CD8-positive, alpha-beta memory T cell (primary cell): Measurements from ENCODE around the gene CBFA2T2. TPM values are rescaled to one million over a fixed set of nuclear protein-coding genes. Genes with fewer than 3 reads are reported as not detected.
"Not testable (repeated sequence)": the region's sequence is repeated elsewhere in the genome, so short reads cannot be mapped to it uniquely, and the experiment has no call there.

Experiments
- CTCF ChIA-PET: fragments of 350-600 bp; sonication (Branson Sonifier 250); formaldehyde crosslinking; loops from one replicate; lab custom pipeline; 2021; ENCODE audit warnings: antibody characterized with exemption; lab: Charles Lee
- POLR2A ChIA-PET: fragments of 350-600 bp; sonication (Branson Sonifier 250); formaldehyde crosslinking; loops from one replicate; lab custom pipeline; 2021; ENCODE audit warnings: antibody characterized with exemption; lab: Charles Lee
- DNase-seq, 5 donors: peaks; one replicate each; pipeline versions ENCODE4 v3.0.0 to v3.0.0-alpha.2; 2020 to 2022; ENCODE audit warnings: mixed read lengths in 1 of 5
- H3K27ac ChIP-seq: one replicate; pipeline ENCODE4 v1.7.0; 2013; ENCODE audit warnings: low read depth, mild to moderate bottlenecking, low read length, moderate library complexity
- H3K27me3 ChIP-seq: 2 replicates; pipeline ENCODE4 v1.7.0; 2013; ENCODE audit warnings: low read length, mild to moderate bottlenecking; ENCODE audit not compliant: insufficient read depth, poor library complexity, severe bottlenecking
- H3K36me3 ChIP-seq: 2 replicates; pipeline ENCODE4 v1.7.0; 2013; ENCODE audit warnings: mild to moderate bottlenecking, low read length, moderate library complexity; ENCODE audit not compliant: insufficient read depth
- H3K4me1 ChIP-seq: 2 replicates; pipeline ENCODE4 v1.7.0; 2013; ENCODE audit warnings: mild to moderate bottlenecking, low read length, moderate library complexity; ENCODE audit not compliant: insufficient read depth
- H3K4me3 ChIP-seq: 2 replicates; pipeline ENCODE4 v1.7.0; 2013; ENCODE audit warnings: mild to moderate bottlenecking, low read length
- H3K9me3 ChIP-seq: 2 replicates; pipeline ENCODE4 v1.7.0; 2013; ENCODE audit warnings: mild to moderate bottlenecking, low read length
- H3K27ac Mint-ChIP-seq, 8 donors: one replicate each; pipeline ENCODE4 v1.8.0; 2020 to 2021; ENCODE audit warnings: mixed read lengths in 8 of 8, mild to moderate bottlenecking in 6 of 8, inconsistent platforms in 3 of 8, moderate library complexity in 3 of 8
- H3K27me3 Mint-ChIP-seq, 2 donors: one replicate each; pipeline ENCODE4 v1.8.0; 2020 to 2021; ENCODE audit warnings: mixed read lengths in 2 of 2, mild to moderate bottlenecking in 1 of 2, moderate library complexity in 1 of 2
- H3K36me3 Mint-ChIP-seq, 3 donors: one replicate each; pipeline ENCODE4 v1.8.0; 2020 to 2021; ENCODE audit warnings: mixed read lengths in 3 of 3, inconsistent platforms in 1 of 3, mild to moderate bottlenecking in 1 of 3
- H3K4me1 Mint-ChIP-seq, 3 donors: one replicate each; pipeline ENCODE4 v1.8.0; 2020 to 2021; ENCODE audit warnings: mixed read lengths in 3 of 3, inconsistent platforms in 1 of 3, mild to moderate bottlenecking in 1 of 3
- H3K4me3 Mint-ChIP-seq, 7 donors: one replicate each; pipeline ENCODE4 v1.8.0; 2020 to 2021; ENCODE audit warnings: mixed read lengths in 7 of 7, mild to moderate bottlenecking in 6 of 7, moderate library complexity in 4 of 7, inconsistent platforms in 2 of 7
- H3K9me3 Mint-ChIP-seq, 5 donors: one replicate each; pipeline ENCODE4 v1.8.0; 2020 to 2022; ENCODE audit warnings: mixed read lengths in 5 of 5, mild to moderate bottlenecking in 3 of 5, moderate library complexity in 2 of 5, inconsistent platforms in 1 of 5
- polyA plus RNA-seq: library from polyadenylated mRNA; unstranded; fragments of 300-500 nt; fragmentation: Illumina TruSeq; gene quantifications from one replicate; pipeline ENCODE4 v1.2.3, GENCODE V29; 2021
- total RNA-seq, 2 experiments: library from RNA; stranded (reverse); gene quantifications; one replicate each; pipeline ENCODE4 v1.2.3, GENCODE V29; 2021

CBFA2T2 gene
- total and polyA plus RNA-seq, 3 experiments from 2014 or later = 10.7 to 25.8 (median 11.9) TPM

DNA sequence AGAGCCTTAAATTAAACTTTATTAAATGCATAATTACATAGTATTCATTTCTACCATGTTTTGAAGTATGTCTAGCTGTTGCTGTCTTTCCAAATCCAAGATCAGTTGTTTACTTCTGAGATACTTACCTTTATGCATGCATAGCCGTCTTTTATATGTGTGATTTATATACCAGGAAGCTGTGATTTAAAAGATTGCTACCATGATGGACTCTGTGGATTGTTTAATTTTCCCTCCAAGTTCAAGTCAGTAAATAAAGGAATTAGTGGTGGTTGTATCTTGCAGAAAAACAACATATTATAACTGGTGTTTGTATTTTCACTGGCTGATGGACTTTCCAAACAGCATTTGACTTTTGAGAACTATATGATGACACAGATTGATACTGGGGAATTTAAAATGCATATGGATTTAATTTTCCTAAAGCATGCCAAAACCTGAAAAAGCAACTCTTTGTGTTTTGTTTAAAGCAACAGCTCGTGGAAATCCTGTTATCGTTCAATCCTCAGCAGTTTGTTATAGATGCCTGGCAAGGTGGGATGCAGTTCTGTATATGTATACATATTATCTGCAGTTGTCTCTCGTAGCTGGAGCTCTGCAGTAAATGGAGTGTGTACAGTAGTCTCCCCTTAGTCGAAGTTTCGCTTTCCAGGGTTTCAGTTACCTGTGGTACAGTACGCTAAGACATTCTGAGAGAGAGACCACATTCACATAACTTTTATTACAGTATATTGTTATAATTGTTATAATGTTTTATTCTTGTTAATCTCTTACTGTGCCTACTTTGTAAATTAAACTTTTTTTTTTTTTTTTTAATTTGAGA, 77.1 kb downstream of the CBFA2T2 start:
- Mint-ChIP-seq H3K36me3 (peaks cover 0 to 5% (median 3%) of the 10 kb centered on the region in 3 donors), H3K4me3 (no peak overlapping the region), H3K27ac (no peak overlapping the region), H3K9me3 (no peaks in the 10 kb centered on the region), H3K4me1 (peaks cover 30 to 54% (median 36%) of the 10 kb centered on the region in 3 donors), H3K27me3 (no peaks in the 10 kb centered on the region)
- H3K4me3 ChIP-seq = no peak overlapping the region
- H3K36me3 ChIP-seq = no peaks in the 10 kb centered on the region
- no peak overlapping the region for H3K27ac ChIP-seq
- no peaks in the 10 kb centered on the region for H3K4me1 ChIP-seq
- no peak for DNase-seq
- no peaks in the 10 kb centered on the region for H3K27me3 ChIP-seq
- ChIA-PET CTCF (no interaction called here), POLR2A (interaction anchor here (0.7 kb wide), 1 partner anchor 28 kb away, joined by 3 read pairs; no protein-coding TSS in a partner anchor)
- H3K9me3 ChIP-seq = no peaks in the 10 kb centered on the region

DNA sequence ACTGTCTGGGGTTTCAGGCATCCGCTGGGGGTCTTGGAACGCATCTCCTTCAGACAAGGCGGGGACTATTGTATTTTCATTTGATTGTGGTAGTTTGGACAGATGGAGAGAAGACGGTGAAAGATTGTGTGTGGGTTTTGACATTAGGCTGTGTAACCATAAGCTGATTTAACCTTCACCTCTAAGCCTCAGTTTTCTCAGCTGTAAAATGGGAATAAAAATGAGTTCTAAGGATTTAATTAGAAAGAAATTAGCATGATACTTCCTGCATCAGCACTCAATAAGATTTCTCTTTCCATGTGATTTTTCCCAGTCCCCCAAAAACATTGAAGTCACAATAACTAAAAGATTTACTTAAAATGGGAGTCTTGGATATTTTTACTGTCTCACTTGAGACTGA, 78.1 kb downstream of the CBFA2T2 start:
- Mint-ChIP-seq H3K4me1 (peaks cover 27 to 53% (median 39%) of the 10 kb centered on the region in 3 donors), H3K27ac (peak overlapping the region in 1 of 8 donors; percentile 20), H3K27me3 (no peaks in the 10 kb centered on the region), H3K36me3 (peaks cover 0 to 10% (median 3%) of the 10 kb centered on the region in 3 donors), H3K9me3 (no peaks in the 10 kb centered on the region), H3K4me3 (no peak overlapping the region)
- Histone ChIP-seq H3K36me3 (no peaks in the 10 kb centered on the region), H3K27me3 (no peaks in the 10 kb centered on the region), H3K4me3 (no peak overlapping the region), H3K4me1 (no peaks in the 10 kb centered on the region), H3K9me3 (no peaks in the 10 kb centered on the region), H3K27ac (no peak overlapping the region)
- CTCF ChIA-PET = no interaction called here
- DNase-seq = no peak
- POLR2A ChIA-PET = interaction anchor here (0.7 kb wide), 1 partner anchor 29 kb away, joined by 3 read pairs; no protein-coding TSS in a partner anchor

DNA sequence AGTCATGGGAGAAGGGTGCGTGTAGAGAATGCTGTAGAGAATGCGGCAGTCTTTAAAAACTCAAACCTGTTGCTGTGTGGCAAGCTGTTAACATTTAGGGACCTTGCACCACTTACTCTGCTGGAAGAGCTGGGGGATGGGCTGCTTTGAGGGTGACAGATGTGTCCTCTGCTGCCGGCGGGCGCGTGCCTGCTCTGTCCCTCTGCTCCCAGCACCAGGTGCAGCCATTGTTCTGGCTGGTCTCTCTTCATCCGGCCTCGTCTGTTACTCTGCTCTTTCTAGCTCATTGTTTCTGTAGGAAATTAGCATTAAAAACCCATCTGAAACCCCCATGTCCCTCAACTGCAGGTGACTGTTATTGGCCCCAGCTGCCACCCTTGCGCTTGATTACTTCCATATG, 78.5 kb downstream of the CBFA2T2 start:
- CTCF ChIA-PET = no interaction called here
- peak overlapping the region in 2 of 8 donors; percentile 37 to 69 for H3K27ac Mint-ChIP-seq
- Histone ChIP-seq H3K36me3 (no peaks in the 10 kb centered on the region), H3K27ac (no peak overlapping the region), H3K4me1 (no peaks in the 10 kb centered on the region), H3K4me3 (no peak overlapping the region), H3K27me3 (no peaks in the 10 kb centered on the region), H3K9me3 (no peaks in the 10 kb centered on the region)
- POLR2A ChIA-PET = no interaction called here
- peaks cover 0 to 10% (median 4%) of the 10 kb centered on the region in 3 donors for H3K36me3 Mint-ChIP-seq
- no peaks in the 10 kb centered on the region for H3K9me3 Mint-ChIP-seq
- no peaks in the 10 kb centered on the region for H3K27me3 Mint-ChIP-seq
- no peak overlapping the region for H3K4me3 Mint-ChIP-seq
- DNase-seq = no peak
- H3K4me1 Mint-ChIP-seq = peaks cover 28 to 53% (median 40%) of the 10 kb centered on the region in 3 donors

DNA sequence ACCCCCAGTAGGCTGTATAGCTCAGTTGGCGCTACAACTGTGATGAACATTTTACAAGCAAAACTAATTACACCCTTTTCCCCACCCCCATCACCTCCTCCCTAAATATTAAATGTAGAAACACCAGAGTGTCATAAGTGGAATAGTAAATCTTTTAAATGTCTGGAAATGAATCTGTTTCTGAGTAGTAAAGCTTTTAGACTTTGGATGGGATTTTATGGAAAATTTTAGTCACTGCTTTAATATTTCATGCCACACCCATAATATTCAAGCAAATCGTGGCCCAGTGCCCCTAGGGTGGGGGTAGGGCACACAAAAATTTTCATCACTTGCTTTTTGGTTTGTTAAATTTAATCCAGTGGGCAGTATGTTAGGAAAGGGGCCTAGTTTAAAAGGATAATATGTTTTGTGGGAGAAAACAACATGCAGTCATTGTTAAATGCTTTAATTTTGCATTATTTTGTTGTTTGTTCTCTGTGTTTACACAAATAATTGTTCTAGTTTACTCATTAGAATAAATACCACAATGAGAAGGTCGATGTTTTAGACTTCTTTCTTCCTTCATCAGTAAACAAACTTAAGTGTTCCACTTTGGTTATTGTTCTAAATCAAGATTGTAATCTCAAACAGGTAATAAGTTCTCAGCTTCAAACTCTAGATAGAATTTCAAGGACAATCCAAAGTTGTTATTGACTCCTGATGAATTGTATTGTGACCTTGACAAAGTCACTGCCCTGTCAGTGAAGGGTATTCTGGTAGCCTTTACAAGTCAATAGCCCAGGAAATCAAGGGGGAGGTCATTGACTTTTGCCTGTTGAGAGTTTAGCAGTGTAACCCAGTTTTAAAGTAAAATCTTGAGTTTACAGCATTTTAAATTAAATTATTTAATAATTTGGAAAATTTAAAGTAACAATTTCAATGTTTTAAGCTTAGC, 79.2 kb downstream of the CBFA2T2 start:
- Mint-ChIP-seq H3K36me3 (peaks cover 0 to 12% (median 1%) of the 10 kb centered on the region in 3 donors), H3K27me3 (no peaks in the 10 kb centered on the region), H3K9me3 (no peaks in the 10 kb centered on the region), H3K27ac (peak overlapping the region in 2 of 8 donors; percentile 37 to 71), H3K4me1 (peaks cover 29 to 49% (median 40%) of the 10 kb centered on the region in 3 donors), H3K4me3 (no peak overlapping the region)
- Histone ChIP-seq H3K27me3 (no peaks in the 10 kb centered on the region), H3K4me1 (no peaks in the 10 kb centered on the region), H3K9me3 (no peaks in the 10 kb centered on the region), H3K27ac (no peak overlapping the region), H3K36me3 (no peaks in the 10 kb centered on the region), H3K4me3 (no peak overlapping the region)
- no peak for DNase-seq
- ChIA-PET POLR2A (no interaction called here), CTCF (no interaction called here)

- no peaks in the 10 kb centered on the region for H3K36me3 ChIP-seq
- POLR2A ChIA-PET = no interaction called here
- H3K4me1 ChIP-seq = no peaks in the 10 kb centered on the region
- no peaks in the 10 kb centered on the region for H3K27me3 ChIP-seq
- Mint-ChIP-seq H3K27ac (peak overlapping the region in 2 of 8 donors; percentile 53 to 77), H3K4me1 (peaks cover 29 to 52% (median 43%) of the 10 kb centered on the region in 3 donors), H3K27me3 (no peaks in the 10 kb centered on the region), H3K36me3 (peaks cover 0 to 11% (median 3%) of the 10 kb centered on the region in 3 donors), H3K4me3 (no peak overlapping the region), H3K9me3 (no peaks in the 10 kb centered on the region)
- no peaks in the 10 kb centered on the region for H3K9me3 ChIP-seq
- no peak for DNase-seq
- no peak overlapping the region for H3K27ac ChIP-seq
- CTCF ChIA-PET = no interaction called here
- H3K4me3 ChIP-seq = no peak overlapping the region
These were observed 80.0 kb downstream of the CBFA2T2 start for GRCh38 chr20:33569802-33570391.

- CTCF ChIA-PET = no interaction called here
- H3K27ac Mint-ChIP-seq = peak overlapping the region in 2 of 8 donors; percentile 9 to 73
- H3K4me3 ChIP-seq = no peak overlapping the region
- H3K9me3 Mint-ChIP-seq = no peaks in the 10 kb centered on the region
- peaks cover 0 to 7% (median 4%) of the 10 kb centered on the region in 3 donors for H3K36me3 Mint-ChIP-seq
- POLR2A ChIA-PET = no interaction called here
- peaks cover 32 to 55% (median 48%) of the 10 kb centered on the region in 3 donors for H3K4me1 Mint-ChIP-seq
- no peak overlapping the region for H3K27ac ChIP-seq
- DNase-seq = no peak
- no peak overlapping the region for H3K4me3 Mint-ChIP-seq
- no peaks in the 10 kb centered on the region for H3K9me3 ChIP-seq
- no peaks in the 10 kb centered on the region for H3K4me1 ChIP-seq
- no peaks in the 10 kb centered on the region for H3K27me3 Mint-ChIP-seq
- H3K27me3 ChIP-seq = no peaks in the 10 kb centered on the region
- H3K36me3 ChIP-seq = no peaks in the 10 kb centered on the region
These were observed 80.8 kb downstream of the CBFA2T2 start for GRCh38 chr20:33570743-33571142.

DNA sequence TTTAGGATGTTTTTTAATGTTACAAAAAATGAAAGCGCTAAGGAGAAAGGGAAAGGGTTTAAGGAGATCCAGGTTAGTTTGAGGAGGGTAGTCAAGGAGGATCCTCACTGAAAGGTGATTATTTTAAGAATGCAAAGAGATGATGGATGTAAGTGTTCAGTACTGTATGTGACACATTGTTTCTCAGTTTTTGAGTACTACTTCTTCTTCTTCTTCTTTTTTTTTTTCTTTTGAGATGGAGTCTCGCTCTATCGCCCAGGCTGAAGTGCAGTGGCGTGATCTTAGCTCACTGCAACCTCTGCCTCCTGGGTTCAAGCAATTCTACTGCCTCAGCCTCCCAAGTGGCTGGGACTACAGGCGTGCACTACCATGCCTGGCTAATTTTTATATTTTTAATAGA, 83.4 kb downstream of the CBFA2T2 start:
- CTCF ChIA-PET, POLR2A ChIA-PET: not testable (repeated sequence)
- H3K4me1 Mint-ChIP-seq = peaks cover 29 to 58% (median 52%) of the 10 kb centered on the region in 3 donors

More for the DNA sequence above, 83.4 kb downstream of the CBFA2T2 start:
- H3K27ac ChIP-seq, H3K9me3 ChIP-seq, H3K27me3 ChIP-seq, H3K27me3 Mint-ChIP-seq, H3K36me3 Mint-ChIP-seq, DNase-seq, H3K4me3 Mint-ChIP-seq, H3K4me1 ChIP-seq, H3K9me3 Mint-ChIP-seq, H3K36me3 ChIP-seq, H3K4me3 ChIP-seq: not testable (repeated sequence)
- H3K27ac Mint-ChIP-seq = peak overlapping the region in 1 of 8 donors; percentile 34
